ENCODE results near the gene SF3A2. TPM values are rescaled to one million over a fixed set of nuclear protein-coding genes. Genes with fewer than 3 reads are reported as not detected.

The SF3A2 gene
- total RNA-seq, 2 experiments from 2014 or later, result 133 to 142 TPM

GRCh38 chr19:2202366-2202765 lies 34.3 kb upstream of the SF3A2 start:
- POLR2A ChIA-PET, result no interaction called here
- CTCF ChIA-PET, result no interaction called here

DNA sequence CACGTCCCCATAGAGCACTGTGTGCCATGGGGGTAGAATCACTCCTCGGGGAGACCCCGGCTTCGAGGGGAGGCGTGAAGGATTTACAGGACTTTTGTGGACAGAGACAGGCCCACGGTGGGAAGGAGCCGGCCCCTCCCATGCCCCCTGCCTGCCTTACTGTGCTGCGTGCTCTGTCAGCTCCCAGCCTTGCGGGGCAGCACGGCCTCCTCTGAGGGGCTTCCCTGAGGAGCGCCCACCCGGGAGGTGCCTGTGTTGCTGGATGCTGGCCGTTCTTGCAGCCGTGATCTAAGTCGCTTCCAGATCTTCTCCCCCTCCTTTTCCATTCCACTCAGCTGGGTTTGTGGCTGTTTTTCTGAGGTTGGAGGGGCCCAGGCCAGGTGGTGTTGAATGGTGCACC lies 29.6 kb upstream of the SF3A2 start:
- POLR2A ChIA-PET, result no interaction called here
- CTCF ChIA-PET, result interaction anchor here (1.2 kb wide), 1 partner anchor 33 kb away, joined by 3 read pairs; no protein-coding TSS in a partner anchor

GRCh38 chr19:2207991-2208860 lies 28.4 kb upstream of the SF3A2 start:
- ChIA-PET POLR2A (no interaction called here), CTCF (interaction anchor here (1.2 kb wide), 1 partner anchor 34 kb away, joined by 3 read pairs; no protein-coding TSS in a partner anchor)

GRCh38 chr19:2208975-2209374 lies 27.6 kb upstream of the SF3A2 start:
- ChIA-PET CTCF (no interaction called here), POLR2A (no interaction called here)

DNA sequence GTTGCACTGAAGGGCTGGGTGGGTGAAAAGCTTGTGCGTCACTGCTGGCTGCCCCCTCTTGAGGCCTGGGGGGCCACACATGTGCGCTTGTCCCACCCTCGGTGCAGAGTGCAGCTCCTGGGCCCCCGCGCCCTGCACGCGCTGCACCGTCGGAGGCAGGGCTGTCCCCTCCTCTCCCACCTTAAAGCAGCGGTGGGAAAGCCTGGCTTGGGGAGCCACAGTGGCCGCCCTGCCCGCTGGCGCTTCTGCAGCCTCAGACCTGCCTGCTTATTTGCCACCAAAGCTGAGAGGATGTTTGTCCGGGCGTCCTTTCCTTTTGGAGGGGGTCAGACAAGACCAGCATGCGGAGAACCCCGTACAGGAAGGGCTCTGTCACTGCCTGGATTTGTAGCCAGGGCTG lies 27.2 kb upstream of the SF3A2 start:
- ChIA-PET POLR2A (no interaction called here), CTCF (no interaction called here)

- ChIA-PET CTCF (no interaction called here), POLR2A (no interaction called here)
These were observed 26.4 kb upstream of the SF3A2 start for GRCh38 chr19:2210206-2210605.

DNA sequence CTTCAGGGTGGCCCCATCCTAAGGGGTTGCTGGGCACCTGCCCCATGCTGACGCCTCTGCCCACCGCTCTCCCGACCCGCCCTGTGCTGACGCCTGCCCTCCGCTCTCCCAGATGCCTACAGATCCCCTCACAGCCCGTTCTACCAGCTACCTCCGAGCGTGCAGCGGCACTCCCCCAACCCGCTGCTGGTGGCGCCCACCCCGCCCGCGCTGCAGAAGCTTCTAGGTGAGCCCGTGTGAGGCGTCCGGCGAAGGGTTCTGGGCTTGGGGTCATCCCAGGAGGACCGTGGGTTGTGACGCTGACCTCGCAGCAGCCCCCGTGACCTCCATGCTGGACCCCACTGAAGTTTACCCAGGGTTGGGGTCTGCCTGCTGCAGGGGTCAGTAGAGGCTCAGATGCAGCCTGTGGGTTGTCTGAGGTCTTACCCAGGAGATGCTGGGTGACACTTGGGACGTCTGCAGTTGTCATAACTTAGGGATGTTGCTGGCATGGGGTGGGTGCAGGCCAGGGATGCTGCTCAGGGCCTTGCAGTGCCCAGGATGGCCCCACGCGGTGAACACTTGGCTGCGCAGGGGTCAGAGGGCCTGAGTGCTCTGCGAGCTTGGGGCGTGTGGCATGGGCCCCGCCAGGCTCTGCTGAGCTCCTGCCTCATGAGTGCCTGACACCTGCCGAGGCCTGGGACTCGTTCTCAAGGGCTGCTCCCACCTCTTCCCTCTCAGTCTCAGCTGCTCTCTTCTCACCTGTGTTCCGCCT lies 25.5 kb upstream of the SF3A2 start:
- ChIA-PET CTCF (no interaction called here), POLR2A (no interaction called here)

DNA sequence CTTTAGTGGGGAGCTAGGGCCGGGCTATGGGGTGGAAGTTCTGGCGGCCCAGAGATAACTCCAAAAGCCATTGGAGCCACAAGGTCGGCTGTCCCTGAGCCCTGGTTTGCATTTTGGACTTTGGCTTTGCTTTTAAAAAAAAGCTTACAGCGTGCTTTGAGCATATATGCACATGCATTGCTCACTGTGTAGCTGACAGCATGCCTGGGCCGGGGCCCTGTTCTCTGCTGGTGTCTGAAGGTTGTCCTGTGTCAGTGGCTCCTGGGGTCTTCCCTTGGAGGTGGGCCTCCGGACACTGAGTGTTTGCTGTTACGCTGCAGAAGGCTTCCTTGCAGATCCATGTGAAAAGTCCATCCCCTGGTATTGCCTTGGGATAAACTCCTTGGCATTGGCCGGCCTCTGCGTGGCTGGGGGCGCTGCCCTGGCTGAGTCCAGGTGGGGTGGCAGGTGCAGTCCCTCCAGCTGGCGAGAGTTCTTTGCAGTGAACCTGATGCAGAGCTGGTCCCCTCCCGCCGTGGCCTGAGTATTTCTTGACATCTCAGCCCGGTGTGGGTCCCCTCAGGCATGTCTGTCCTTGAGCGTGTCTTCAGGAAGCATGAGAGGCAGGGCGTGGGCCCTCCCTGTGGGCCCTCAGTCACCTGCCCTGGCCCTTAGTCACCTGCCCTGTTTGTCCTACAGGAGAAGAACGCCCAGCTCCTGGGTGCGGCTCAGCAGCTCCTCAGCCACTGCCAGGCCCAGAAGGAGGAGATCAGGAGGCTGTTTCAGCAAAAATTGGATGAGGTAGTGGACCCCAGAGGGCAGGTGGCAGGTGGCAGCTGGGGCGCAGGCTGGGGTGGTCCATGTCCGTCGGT lies 23.5 kb upstream of the SF3A2 start:
- ChIA-PET CTCF (no interaction called here), POLR2A (interaction anchor here (0.5 kb wide), 1 partner anchor 19 kb away, joined by 3 read pairs; no protein-coding TSS in a partner anchor)

DNA sequence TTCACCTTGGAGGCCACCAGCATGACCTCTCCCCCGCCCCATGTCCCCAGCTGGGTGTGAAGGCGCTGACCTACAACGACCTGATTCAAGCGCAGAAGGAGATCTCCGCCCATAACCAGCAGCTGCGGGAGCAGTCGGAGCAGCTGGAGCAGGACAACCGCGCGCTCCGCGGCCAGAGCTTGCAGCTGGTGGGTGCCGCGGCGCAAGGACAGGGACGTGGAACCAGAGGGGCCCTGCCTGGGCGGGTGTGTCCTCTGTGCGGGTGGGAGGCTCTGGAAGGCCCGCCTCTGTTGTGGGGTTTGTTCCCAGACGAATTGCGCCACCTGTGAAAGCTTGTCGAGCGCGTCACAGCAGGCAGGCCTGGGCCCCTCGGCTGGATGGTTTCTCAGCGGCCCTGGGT lies 22.8 kb upstream of the SF3A2 start:
- POLR2A ChIA-PET, result interaction anchor here (0.5 kb wide), 1 partner anchor 18 kb away, joined by 3 read pairs; no protein-coding TSS in a partner anchor
- CTCF ChIA-PET, result no interaction called here

GRCh38 chr19:2214251-2214650 lies 22.4 kb upstream of the SF3A2 start:
- ChIA-PET CTCF (no interaction called here), POLR2A (no interaction called here)

- POLR2A ChIA-PET, result no interaction called here
- CTCF ChIA-PET, result interaction anchor here (0.6 kb wide), 2 partner anchors 43 to 48 kb away, joined by 3 read pairs; no protein-coding TSS in a partner anchor
These were observed 21.3 kb upstream of the SF3A2 start for GRCh38 chr19:2215281-2215751.

- ChIA-PET CTCF (interaction anchor here (1.0 kb wide), 1 partner anchor 49 kb away, joined by 3 read pairs; no protein-coding TSS in a partner anchor), POLR2A (interaction anchor here (0.5 to 0.6 kb wide), 2 partner anchors 111 to 203 kb away, joined by 3 to 5 read pairs; no protein-coding TSS in a partner anchor)
These were observed 20.0 kb upstream of the SF3A2 start for GRCh38 chr19:2216361-2217225.

DNA sequence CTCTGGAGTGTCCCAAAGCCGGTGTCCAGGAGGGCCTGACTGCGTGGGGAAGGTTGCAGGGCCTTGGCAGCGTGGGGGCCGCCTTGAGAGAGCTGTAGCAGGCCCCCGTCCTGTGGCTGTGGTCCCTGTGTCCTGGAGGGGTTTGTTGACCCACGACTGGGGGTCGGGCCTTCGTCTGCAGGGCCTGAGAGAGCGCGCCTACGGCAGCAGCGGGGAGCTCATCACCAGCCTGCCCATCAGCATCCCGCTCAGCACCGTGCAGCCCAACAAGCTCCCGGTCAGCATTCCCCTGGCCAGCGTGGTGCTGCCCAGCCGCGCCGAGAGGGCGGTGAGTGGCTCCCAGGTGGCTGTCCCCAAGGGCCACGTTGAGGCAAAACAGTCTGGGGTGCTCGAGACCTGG lies 19.0 kb upstream of the SF3A2 start:
- ChIA-PET CTCF (no interaction called here), POLR2A (no interaction called here)

DNA sequence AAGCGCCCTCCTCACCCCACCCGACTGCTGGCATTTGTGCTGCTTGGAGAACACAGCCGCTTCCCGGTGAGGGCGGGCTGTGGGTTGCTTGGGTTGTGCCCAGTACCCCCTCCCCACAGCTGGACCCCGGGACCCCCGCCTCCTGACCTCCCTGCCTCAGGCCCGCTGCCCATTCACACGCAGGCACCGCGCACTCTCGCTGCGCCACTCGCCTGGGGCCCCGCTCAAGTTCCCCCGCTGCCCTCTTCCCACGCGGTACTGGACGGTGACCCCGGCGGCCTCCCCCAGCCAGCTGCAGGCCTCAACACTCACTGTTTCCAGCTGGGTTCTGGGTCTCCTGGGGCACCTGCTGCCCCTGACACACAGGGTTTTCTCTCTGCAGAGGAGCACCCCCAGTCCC lies 16.9 kb upstream of the SF3A2 start:
- ChIA-PET CTCF (no interaction called here), POLR2A (no interaction called here)

GRCh38 chr19:2221250-2221831 lies 15.3 kb upstream of the SF3A2 start:
- POLR2A ChIA-PET, result no interaction called here
- CTCF ChIA-PET, result interaction anchor here (1.8 kb wide), 1 partner anchor 69 kb away, joined by 4 read pairs; the partner anchor contains the start of gene AP3D1

DNA sequence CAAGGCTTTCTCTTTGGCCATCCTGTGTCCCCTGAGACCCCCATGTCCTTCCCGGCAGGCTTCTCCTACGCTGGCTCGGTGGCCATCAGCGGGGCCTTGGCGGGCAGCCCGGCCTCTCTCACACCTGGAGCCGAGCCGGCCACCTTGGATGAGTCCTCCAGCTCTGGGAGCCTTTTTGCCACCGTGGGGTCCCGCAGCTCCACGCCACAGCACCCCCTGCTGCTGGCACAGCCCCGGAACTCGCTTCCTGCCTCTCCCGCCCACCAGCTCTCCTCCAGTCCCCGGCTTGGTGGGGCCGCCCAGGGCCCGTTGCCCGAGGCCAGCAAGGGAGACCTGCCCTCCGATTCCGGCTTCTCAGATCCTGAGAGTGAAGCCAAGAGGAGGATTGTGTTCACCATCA lies 14.7 kb upstream of the SF3A2 start:
- ChIA-PET POLR2A (no interaction called here), CTCF (interaction anchor here (1.8 kb wide), 1 partner anchor 70 kb away, joined by 4 read pairs; the partner anchor contains the start of gene AP3D1)

DNA sequence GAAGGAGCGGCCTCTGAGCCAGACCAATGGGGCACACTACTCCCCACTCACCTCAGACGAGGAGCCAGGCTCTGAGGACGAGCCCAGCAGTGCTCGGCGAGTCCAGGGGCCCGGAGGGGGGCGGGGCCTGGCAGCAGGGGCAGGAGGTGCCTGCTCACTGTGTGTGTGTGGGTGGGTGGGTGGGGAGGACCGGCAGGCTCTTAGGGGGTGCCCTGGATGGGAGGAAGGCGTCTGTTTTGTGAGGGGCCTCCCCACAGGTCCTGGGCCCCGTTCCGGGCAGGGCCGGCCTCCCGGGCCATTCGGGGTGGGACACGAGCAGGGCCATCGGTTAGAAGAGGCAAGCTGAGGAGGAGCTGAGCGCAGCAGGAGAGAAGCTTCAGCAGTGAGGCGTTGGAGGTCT lies 13.2 kb upstream of the SF3A2 start:
- POLR2A ChIA-PET, result no interaction called here
- CTCF ChIA-PET, result interaction anchor here (1.8 kb wide), 1 partner anchor 71 kb away, joined by 4 read pairs; the partner anchor contains the start of gene AP3D1

GRCh38 chr19:2223959-2224358 lies 12.7 kb upstream of the SF3A2 start:
- POLR2A ChIA-PET, result no interaction called here
- CTCF ChIA-PET, result no interaction called here

Data from activated CD8-positive, alpha-beta memory T cell treated with anti-CD3 and anti-CD28 coated beads for 36 hours (primary cell).